ENCODE data around the gene PPHLN1.

PPHLN1 gene

GRCh38 chr12:42481368-42481767, 155.4 kb downstream of the PPHLN1 start:
- Histone ChIP-seq H3K9me3 (replicated peaks in 1 of 2; ENCODE audit: control insufficient read depth in 2 of 2, insufficient read depth in 1 of 2, low read depth in 1 of 2, low read length in 2 of 2) (no peaks in the 10 kb centered on the region), H2AK5ac (ENCODE audit: low read depth, low read length) (no peak overlapping the region), H3K4me2 (ENCODE audit: insufficient read depth, low read length, poor library complexity, severe bottlenecking) (no peak overlapping the region), H3K4me1 (ENCODE audit: control insufficient read depth in 2 of 2, insufficient read depth in 1 of 2, low read depth in 1 of 2, low read length in 2 of 2) (peaks cover 7% of the 10 kb centered on the region in 2 donors), H3K4ac (ENCODE audit: low read length) (no peak overlapping the region), H4K8ac (ENCODE audit: low read depth, low read length) (no peak overlapping the region), H2BK15ac (ENCODE audit: low read length) (no peak overlapping the region), H3K18ac (ENCODE audit: low read length) (no peak overlapping the region), H3K27ac (replicated peaks; ENCODE audit: low read length) (no peak overlapping the region), H3K23ac (ENCODE audit: low read depth, low read length, poor library complexity) (no peak overlapping the region), H3K79me1 (ENCODE audit: low read depth, low read length) (no peaks in the 10 kb centered on the region), H2BK120ac (ENCODE audit: low read depth, low read length) (no peak overlapping the region), H3K9ac (ENCODE audit: low read depth, low read length, poor library complexity) (no peak overlapping the region), H2AFZ (ENCODE audit: low read length) (no peak overlapping the region), H4K91ac (ENCODE audit: low read depth, low read length, poor library complexity) (no peak overlapping the region), H2BK12ac (ENCODE audit: low read length) (no peak overlapping the region), H2BK5ac (ENCODE audit: low read length) (no peak overlapping the region), H3K14ac (ENCODE audit: low read length) (no peak overlapping the region), H3K4me3 (ENCODE audit: low read length in 2 of 2) (no peak overlapping the region), H3K36me3 (replicated peaks in 1 of 2; ENCODE audit: control insufficient read depth in 2 of 2, insufficient read depth in 2 of 2, low read length in 2 of 2) (no peaks in the 10 kb centered on the region), H3K27me3 (ENCODE audit: control insufficient read depth in 3 of 3, insufficient read depth in 3 of 3, low read depth in 1 of 3, low read length in 3 of 3) (no peaks in the 10 kb centered on the region)
- DNase-seq (ENCODE audit: low spot score): no peak
- no CpG with 5 or more reads among the region's 1 CpG for whole genome bisulfite sequencing, 2 donors (ENCODE audit: extremely low coverage in 2 of 2, insufficient read length in 2 of 2, insufficient replicate concordance in 1 of 2)

GRCh38 chr12:42482041-42482747, 156.2 kb downstream of the PPHLN1 start:
- Histone ChIP-seq H3K4ac (ENCODE audit: low read length) (no peak overlapping the region), H3K27ac (replicated peaks; ENCODE audit: low read length) (no peak overlapping the region), H3K9ac (ENCODE audit: low read depth, low read length, poor library complexity) (no peak overlapping the region), H2AK5ac (ENCODE audit: low read depth, low read length) (no peak overlapping the region), H3K4me1 (ENCODE audit: control insufficient read depth in 2 of 2, insufficient read depth in 1 of 2, low read depth in 1 of 2, low read length in 2 of 2) (peaks cover 7% of the 10 kb centered on the region in 2 donors), H2BK5ac (ENCODE audit: low read length) (no peak overlapping the region), H2BK12ac (ENCODE audit: low read length) (no peak overlapping the region), H3K36me3 (replicated peaks in 1 of 2; ENCODE audit: control insufficient read depth in 2 of 2, insufficient read depth in 2 of 2, low read length in 2 of 2) (no peaks in the 10 kb centered on the region), H2BK120ac (ENCODE audit: low read depth, low read length) (no peak overlapping the region), H3K9me3 (replicated peaks in 1 of 2; ENCODE audit: control insufficient read depth in 2 of 2, insufficient read depth in 1 of 2, low read depth in 1 of 2, low read length in 2 of 2) (no peaks in the 10 kb centered on the region), H3K79me1 (ENCODE audit: low read depth, low read length) (no peaks in the 10 kb centered on the region), H2AFZ (ENCODE audit: low read length) (peak overlapping the region; percentile 98), H3K14ac (ENCODE audit: low read length) (no peak overlapping the region), H3K4me3 (ENCODE audit: low read length in 2 of 2) (peak overlapping the region; percentile 58 to 79), H4K91ac (ENCODE audit: low read depth, low read length, poor library complexity) (no peak overlapping the region), H3K4me2 (ENCODE audit: insufficient read depth, low read length, poor library complexity, severe bottlenecking) (peak overlapping the region; percentile 69), H3K18ac (ENCODE audit: low read length) (peak overlapping the region; percentile 17), H3K23ac (ENCODE audit: low read depth, low read length, poor library complexity) (no peak overlapping the region), H4K8ac (ENCODE audit: low read depth, low read length) (no peak overlapping the region), H2BK15ac (ENCODE audit: low read length) (no peak overlapping the region), H3K27me3 (ENCODE audit: control insufficient read depth in 3 of 3, insufficient read depth in 3 of 3, low read depth in 1 of 3, low read length in 3 of 3) (no peaks in the 10 kb centered on the region)
- DNase-seq (ENCODE audit: low spot score): no peak
- WGBS, 2 donors (ENCODE audit: extremely low coverage in 2 of 2, insufficient read length in 2 of 2, insufficient replicate concordance in 1 of 2): no CpG with 5 or more reads among the region's 18 CpGs

GRCh38 chr12:42482748-42483520, 157.0 kb downstream of the PPHLN1 start:
- Histone ChIP-seq H2AK5ac (ENCODE audit: low read depth, low read length) (no peak overlapping the region), H3K9me3 (replicated peaks in 1 of 2; ENCODE audit: control insufficient read depth in 2 of 2, insufficient read depth in 1 of 2, low read depth in 1 of 2, low read length in 2 of 2) (no peaks in the 10 kb centered on the region), H2BK15ac (ENCODE audit: low read length) (peak overlapping the region; percentile 4), H2AFZ (ENCODE audit: low read length) (peak overlapping the region; percentile 98), H3K18ac (ENCODE audit: low read length) (peak overlapping the region; percentile 89), H2BK12ac (ENCODE audit: low read length) (no peak overlapping the region), H3K4me2 (ENCODE audit: insufficient read depth, low read length, poor library complexity, severe bottlenecking) (peak overlapping the region; percentile 69), H3K14ac (ENCODE audit: low read length) (peak overlapping the region; percentile 26), H3K27me3 (ENCODE audit: control insufficient read depth in 3 of 3, insufficient read depth in 3 of 3, low read depth in 1 of 3, low read length in 3 of 3) (no peaks in the 10 kb centered on the region), H2BK5ac (ENCODE audit: low read length) (peak overlapping the region; percentile 90), H3K4ac (ENCODE audit: low read length) (no peak overlapping the region), H3K79me1 (ENCODE audit: low read depth, low read length) (no peaks in the 10 kb centered on the region), H3K4me3 (ENCODE audit: low read length in 2 of 2) (peak overlapping the region; percentile 79 to 89), H3K27ac (replicated peaks; ENCODE audit: low read length) (peak overlapping the region; percentile 55), H3K36me3 (replicated peaks in 1 of 2; ENCODE audit: control insufficient read depth in 2 of 2, insufficient read depth in 2 of 2, low read length in 2 of 2) (no peaks in the 10 kb centered on the region), H3K4me1 (ENCODE audit: control insufficient read depth in 2 of 2, insufficient read depth in 1 of 2, low read depth in 1 of 2, low read length in 2 of 2) (peaks cover 7% of the 10 kb centered on the region in 2 donors), H3K23ac (ENCODE audit: low read depth, low read length, poor library complexity) (peak overlapping the region; percentile 25), H3K9ac (ENCODE audit: low read depth, low read length, poor library complexity) (peak overlapping the region; percentile 90), H2BK120ac (ENCODE audit: low read depth, low read length) (peak overlapping the region; percentile 40), H4K91ac (ENCODE audit: low read depth, low read length, poor library complexity) (no peak overlapping the region), H4K8ac (ENCODE audit: low read depth, low read length) (no peak overlapping the region)
- peak; percentile 86 for DNase-seq (ENCODE audit: low spot score)
- WGBS, 2 donors (ENCODE audit: extremely low coverage in 2 of 2, insufficient read length in 2 of 2, insufficient replicate concordance in 1 of 2): no CpG with 5 or more reads among the region's 83 CpGs

GRCh38 chr12:42483521-42483790, 157.5 kb downstream of the PPHLN1 start:
- H3K14ac ChIP-seq (ENCODE audit: low read length): peak overlapping the region; percentile 90
- H3K4me1 ChIP-seq (ENCODE audit: control insufficient read depth in 2 of 2, insufficient read depth in 1 of 2, low read depth in 1 of 2, low read length in 2 of 2): peaks cover 7% of the 10 kb centered on the region in 2 donors
- H3K23ac ChIP-seq (ENCODE audit: low read depth, low read length, poor library complexity): peak overlapping the region; percentile 19
- H2BK15ac ChIP-seq (ENCODE audit: low read length): peak overlapping the region; percentile 4
- peak overlapping the region; percentile 69 for H3K4me2 ChIP-seq (ENCODE audit: insufficient read depth, low read length, poor library complexity, severe bottlenecking)
- no peak overlapping the region for H2BK12ac ChIP-seq (ENCODE audit: low read length)
- H2AK5ac ChIP-seq (ENCODE audit: low read depth, low read length): no peak overlapping the region
- WGBS, 2 donors (ENCODE audit: extremely low coverage in 2 of 2, insufficient read length in 2 of 2, insufficient replicate concordance in 1 of 2): no CpG with 5 or more reads among the region's 30 CpGs
- peak overlapping the region; percentile 90 for H3K9ac ChIP-seq (ENCODE audit: low read depth, low read length, poor library complexity)
- no peaks in the 10 kb centered on the region for H3K27me3 ChIP-seq (ENCODE audit: control insufficient read depth in 3 of 3, insufficient read depth in 3 of 3, low read depth in 1 of 3, low read length in 3 of 3)
- peak overlapping the region; percentile 40 for H2BK120ac ChIP-seq (ENCODE audit: low read depth, low read length)
- peak overlapping the region; percentile 89 for H3K18ac ChIP-seq (ENCODE audit: low read length)
- no peaks in the 10 kb centered on the region for H3K9me3 ChIP-seq (replicated peaks in 1 of 2; ENCODE audit: control insufficient read depth in 2 of 2, insufficient read depth in 1 of 2, low read depth in 1 of 2, low read length in 2 of 2)
- H4K8ac ChIP-seq (ENCODE audit: low read depth, low read length): no peak overlapping the region
- no peak overlapping the region for H4K91ac ChIP-seq (ENCODE audit: low read depth, low read length, poor library complexity)
- peak overlapping the region; percentile 98 for H2AFZ ChIP-seq (ENCODE audit: low read length)
- no peaks in the 10 kb centered on the region for H3K36me3 ChIP-seq (replicated peaks in 1 of 2; ENCODE audit: control insufficient read depth in 2 of 2, insufficient read depth in 2 of 2, low read length in 2 of 2)
- peak overlapping the region; percentile 79 to 89 for H3K4me3 ChIP-seq (ENCODE audit: low read length in 2 of 2)
- peak overlapping the region; percentile 67 for H3K27ac ChIP-seq (replicated peaks; ENCODE audit: low read length)
- H3K4ac ChIP-seq (ENCODE audit: low read length): no peak overlapping the region
- H2BK5ac ChIP-seq (ENCODE audit: low read length): peak overlapping the region; percentile 90
- DNase-seq (ENCODE audit: low spot score): no peak
- no peaks in the 10 kb centered on the region for H3K79me1 ChIP-seq (ENCODE audit: low read depth, low read length)

All from neuronal stem cell (in vitro differentiated cells).